BE2C (cell line): ENCODE results near the gene CCNQ.

Experiments
- DNase-seq: peaks from one replicate; pipeline ENCODE4 v3.0.0-alpha.2; 2020
- H3K27me3 ChIP-seq: fragments of 250-450 bp; sonication (Bioruptor Pico); 2 replicates; pipeline ENCODE4 v1.5.1; 2020; ENCODE audit warnings: mild to moderate bottlenecking
- H3K36me3 ChIP-seq: fragments of 250-450 bp; sonication (Bioruptor Pico); 2 replicates; pipeline ENCODE4 v1.5.1; 2020; ENCODE audit warnings: mild to moderate bottlenecking
- H3K4me1 ChIP-seq: fragments of 250-450 bp; sonication (Bioruptor Pico); 2 replicates; pipeline ENCODE4 v1.5.1; 2020
- H3K4me3 ChIP-seq: 2 replicates; pipeline ENCODE4 v1.5.1; 2011; ENCODE audit warnings: low read depth, low read length
- H3K9me3 ChIP-seq: fragments of 250-450 bp; sonication (Bioruptor Pico); 2 replicates; pipeline ENCODE4 v1.5.1; 2020
- TF ChIP-seq, protein P1 (sequence below): IDR thresholded peaks from 2 replicates; pipeline ENCODE4 v1.5.1; 2012; ENCODE audit warnings: mild to moderate bottlenecking, low read depth, low read length

CCNQ gene

DNA sequence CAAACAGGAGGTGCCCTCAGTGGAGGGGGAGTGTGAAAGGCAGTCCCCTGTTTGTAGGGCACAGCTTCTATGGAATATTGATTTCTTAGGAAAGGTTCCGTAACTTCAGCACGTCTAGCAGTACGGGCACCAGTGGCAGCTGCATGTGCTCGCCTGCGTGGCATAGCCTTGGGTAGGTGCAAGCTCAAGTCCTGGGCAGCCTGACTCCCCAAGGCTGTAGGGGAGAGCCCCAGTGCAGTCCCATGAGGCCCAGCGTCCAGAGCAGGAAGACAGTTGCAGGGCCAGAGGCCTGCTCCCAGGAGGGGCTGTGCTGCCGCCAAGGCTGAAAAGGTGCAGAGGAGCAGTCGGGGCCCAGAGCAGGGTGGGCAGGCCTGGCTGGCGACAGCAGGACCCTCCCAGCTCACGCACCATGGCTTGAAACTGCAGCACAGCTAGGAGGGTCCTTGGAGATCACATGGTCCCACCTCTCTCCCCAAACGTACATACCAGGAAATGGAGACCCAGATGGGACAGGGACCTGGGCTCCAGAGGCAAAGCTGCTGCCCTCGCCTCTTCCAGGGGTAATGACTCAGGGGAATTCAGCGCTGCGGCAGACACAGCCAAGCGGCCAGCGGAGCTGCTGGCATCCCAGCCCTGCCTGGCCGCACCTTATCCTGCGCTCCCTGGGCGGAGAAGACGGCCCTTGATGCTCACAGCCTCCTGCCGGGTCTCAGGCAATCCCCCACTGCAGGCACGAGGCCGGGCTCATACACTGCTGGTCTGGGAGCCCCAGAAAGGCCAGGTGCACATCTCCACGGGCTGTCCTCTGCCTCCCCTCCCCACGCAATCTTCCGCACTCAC, 42.0 kb upstream of the CCNQ start:
- Histone ChIP-seq H3K4me3 (no peak overlapping the region), H3K27me3 (peaks cover 26% of the 10 kb centered on the region), H3K36me3 (no peaks in the 10 kb centered on the region), H3K4me1 (peaks cover 5% of the 10 kb centered on the region), H3K9me3 (no peaks in the 10 kb centered on the region)
- no peak for DNase-seq
- TF ChIP-seq, protein P1, sequence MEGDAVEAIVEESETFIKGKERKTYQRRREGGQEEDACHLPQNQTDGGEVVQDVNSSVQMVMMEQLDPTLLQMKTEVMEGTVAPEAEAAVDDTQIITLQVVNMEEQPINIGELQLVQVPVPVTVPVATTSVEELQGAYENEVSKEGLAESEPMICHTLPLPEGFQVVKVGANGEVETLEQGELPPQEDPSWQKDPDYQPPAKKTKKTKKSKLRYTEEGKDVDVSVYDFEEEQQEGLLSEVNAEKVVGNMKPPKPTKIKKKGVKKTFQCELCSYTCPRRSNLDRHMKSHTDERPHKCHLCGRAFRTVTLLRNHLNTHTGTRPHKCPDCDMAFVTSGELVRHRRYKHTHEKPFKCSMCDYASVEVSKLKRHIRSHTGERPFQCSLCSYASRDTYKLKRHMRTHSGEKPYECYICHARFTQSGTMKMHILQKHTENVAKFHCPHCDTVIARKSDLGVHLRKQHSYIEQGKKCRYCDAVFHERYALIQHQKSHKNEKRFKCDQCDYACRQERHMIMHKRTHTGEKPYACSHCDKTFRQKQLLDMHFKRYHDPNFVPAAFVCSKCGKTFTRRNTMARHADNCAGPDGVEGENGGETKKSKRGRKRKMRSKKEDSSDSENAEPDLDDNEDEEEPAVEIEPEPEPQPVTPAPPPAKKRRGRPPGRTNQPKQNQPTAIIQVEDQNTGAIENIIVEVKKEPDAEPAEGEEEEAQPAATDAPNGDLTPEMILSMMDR = no peak

DNA sequence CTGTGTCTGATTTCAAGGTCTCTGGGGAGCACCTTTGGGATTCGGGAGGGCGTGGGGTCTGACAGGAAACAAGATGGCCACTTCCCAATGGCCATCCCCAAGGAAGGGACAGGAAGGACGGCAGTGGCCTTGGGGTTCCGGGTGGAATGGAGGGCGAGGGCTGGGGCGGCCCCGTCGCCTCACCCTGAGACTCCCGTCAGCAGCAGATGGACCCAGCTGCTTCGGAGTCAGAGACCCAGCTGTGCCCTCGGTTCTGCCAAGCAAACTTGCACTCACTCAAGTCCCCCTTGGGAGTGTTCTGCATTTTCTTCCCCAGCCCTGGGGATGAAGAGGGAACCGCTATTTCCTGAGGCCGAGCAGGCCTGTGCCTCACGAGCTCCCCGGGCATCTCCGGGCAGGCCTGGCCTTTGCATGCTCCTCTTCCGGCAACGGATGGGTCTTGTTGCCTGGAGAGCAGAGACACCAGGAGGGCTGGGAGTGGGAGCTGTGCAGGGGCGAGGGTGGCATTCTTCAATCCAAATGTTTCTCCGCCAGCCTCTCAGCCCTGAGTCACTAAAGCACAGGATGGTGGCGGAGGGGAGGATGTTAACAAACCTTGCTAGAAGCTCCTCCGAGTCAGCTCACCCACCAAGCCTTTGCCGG, 41.2 kb upstream of the CCNQ start:
- H3K36me3 ChIP-seq = no peaks in the 10 kb centered on the region
- H3K9me3 ChIP-seq = no peaks in the 10 kb centered on the region
- DNase-seq = no peak
- TF ChIP-seq, protein P1 = no peak
- H3K4me3 ChIP-seq = no peak overlapping the region
- H3K4me1 ChIP-seq = peaks cover 5% of the 10 kb centered on the region
- peaks cover 23% of the 10 kb centered on the region for H3K27me3 ChIP-seq

DNA sequence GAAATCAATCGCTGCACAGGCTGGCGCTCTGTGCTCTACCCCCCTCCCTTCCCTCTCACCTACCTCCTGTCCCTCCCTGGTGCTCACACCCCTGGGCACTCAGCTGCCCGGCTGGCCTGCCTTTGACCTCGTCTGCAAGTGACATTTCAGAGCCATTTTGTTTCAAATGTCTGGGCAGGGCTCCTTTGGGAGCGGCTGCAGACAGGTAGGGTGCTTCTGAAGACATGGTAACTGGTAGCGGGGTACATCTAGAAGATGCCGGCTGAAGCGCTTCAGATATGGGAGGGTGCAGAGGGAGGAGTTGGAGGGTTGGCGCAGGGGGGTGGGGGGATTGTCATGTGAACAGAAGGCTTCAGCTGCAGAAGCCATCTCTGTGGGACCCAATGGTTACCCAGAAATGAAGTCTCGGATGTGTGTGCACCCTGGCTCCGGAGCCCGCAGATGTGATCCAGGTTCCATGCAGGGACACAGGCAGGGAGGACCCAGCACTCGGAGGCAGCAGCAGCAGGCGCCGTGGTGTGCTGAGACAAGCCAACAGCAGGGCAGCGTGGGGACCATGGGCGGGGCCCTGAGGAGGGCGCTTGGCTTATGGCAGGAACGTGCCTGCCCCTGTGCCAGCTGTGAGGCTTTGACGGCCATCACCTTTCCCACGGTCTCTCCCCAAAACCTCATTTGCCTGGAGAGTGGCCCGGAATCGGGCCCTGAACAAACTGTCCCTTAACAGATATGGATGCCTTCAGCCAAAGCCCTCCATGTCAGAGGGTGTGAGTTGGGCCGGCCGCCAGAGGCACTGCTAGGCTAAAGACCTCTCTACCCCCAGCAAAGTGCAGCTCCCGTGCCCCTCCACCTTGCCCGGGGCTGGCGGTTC, 40.5 kb upstream of the CCNQ start:
- H3K4me1 ChIP-seq = peaks cover 5% of the 10 kb centered on the region
- no peaks in the 10 kb centered on the region for H3K9me3 ChIP-seq
- H3K4me3 ChIP-seq = no peak overlapping the region
- no peaks in the 10 kb centered on the region for H3K36me3 ChIP-seq
- peaks cover 16% of the 10 kb centered on the region for H3K27me3 ChIP-seq
- TF ChIP-seq, protein P1 = no peak
- DNase-seq = no peak

DNA sequence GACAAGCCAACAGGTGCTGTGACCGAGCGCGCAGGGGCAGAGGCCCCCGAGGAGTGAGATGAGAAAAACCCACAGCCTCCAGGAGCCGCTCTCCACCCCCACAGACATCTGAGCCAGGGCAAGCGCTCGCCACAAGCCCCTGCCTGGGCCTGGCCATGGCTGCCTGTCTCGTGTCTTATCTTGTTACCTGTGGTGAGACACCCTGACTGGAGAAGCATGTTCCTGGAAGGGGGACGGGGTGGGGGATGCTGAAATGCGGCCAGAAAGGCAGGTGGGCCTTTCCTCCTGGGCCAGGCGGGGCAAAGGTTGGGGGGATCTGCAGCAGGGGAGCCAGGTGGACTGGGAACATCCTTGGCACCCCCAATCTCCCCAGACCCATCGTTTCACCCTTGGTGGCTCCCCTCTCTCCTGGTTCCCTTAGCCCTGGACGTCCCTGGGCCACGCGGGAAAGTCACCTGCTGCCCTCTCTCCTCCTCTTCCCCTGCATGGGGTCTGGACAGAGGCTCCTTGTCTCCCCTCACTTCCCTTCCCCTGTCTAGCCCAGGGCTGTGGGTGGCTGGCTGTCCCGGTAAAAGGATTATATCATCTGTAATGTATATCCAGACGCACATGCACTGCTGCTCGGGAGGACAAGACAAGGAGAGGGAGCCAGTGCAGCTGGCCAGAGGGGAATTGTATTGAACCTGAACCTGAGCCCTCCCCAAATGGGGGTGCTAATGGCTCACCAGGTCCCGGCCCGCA, 39.7 kb upstream of the CCNQ start:
- Histone ChIP-seq H3K4me3 (no peak overlapping the region), H3K36me3 (no peaks in the 10 kb centered on the region), H3K27me3 (peaks cover 10% of the 10 kb centered on the region), H3K4me1 (peaks cover 5% of the 10 kb centered on the region), H3K9me3 (no peaks in the 10 kb centered on the region)
- peak; percentile 40 for DNase-seq
- TF ChIP-seq, protein P1 = no peak

- H3K9me3 ChIP-seq = no peaks in the 10 kb centered on the region
- H3K4me1 ChIP-seq = peaks cover 5% of the 10 kb centered on the region
- H3K27me3 ChIP-seq = peaks cover 4% of the 10 kb centered on the region
- H3K36me3 ChIP-seq = no peaks in the 10 kb centered on the region
- H3K4me3 ChIP-seq = no peak overlapping the region
- TF ChIP-seq, protein P1 = no peak
- no peak for DNase-seq
Measured at GRCh38 chrX:153638041-153638371, 39.1 kb upstream of the CCNQ start.
